MM.1S (cell line): ENCODE measurements around the gene SETBP1.

Experiments
- DNase-seq: peaks from one replicate; pipeline ENCODE4 v3.0.0-alpha.2; 2015
- H2AFZ ChIP-seq: fragments of 300-600 bp; sonication (generic); 2 replicates; pipeline ENCODE4 v1.6.0; 2016; ENCODE audit warnings: antibody characterized with exemption, low read length
- H3F3A ChIP-seq: fragments of 300-600 bp; sonication (generic); 2 replicates; pipeline ENCODE4 v1.6.1; 2016; ENCODE audit warnings: mild to moderate bottlenecking, antibody characterized with exemption, low read length, moderate library complexity, mixed read lengths; ENCODE audit not compliant: insufficient read depth
- H3K27ac ChIP-seq: fragments of 300-600 bp; sonication (generic); 2 replicates; pipeline ENCODE4 v1.5.1; 2016; ENCODE audit warnings: mild to moderate bottlenecking, low read length
- H3K27me3 ChIP-seq: fragments of 300-600 bp; sonication (generic); replicated peaks from 2 replicates; pipeline ENCODE4 v1.6.0; 2016; ENCODE audit warnings: low read length; ENCODE audit not compliant: insufficient read depth
- H3K36me3 ChIP-seq: fragments of 300-600 bp; sonication (generic); replicated peaks from 2 replicates; pipeline ENCODE4 v1.6.1; 2016; ENCODE audit warnings: mild to moderate bottlenecking, low read length, mixed read lengths; ENCODE audit not compliant: insufficient read depth
- H3K4me1 ChIP-seq: fragments of 300-600 bp; sonication (generic); 2 replicates; pipeline ENCODE4 v1.6.1; 2016; ENCODE audit warnings: low read length, mixed read lengths
- H3K4me2 ChIP-seq: fragments of 300-600 bp; sonication (generic); 2 replicates; pipeline ENCODE4 v1.6.0; 2016; ENCODE audit warnings: low read depth, low read length
- H3K4me3 ChIP-seq: fragments of 300-600 bp; sonication (generic); 2 replicates; pipeline ENCODE4 v1.5.1; 2016; ENCODE audit warnings: low read length, mixed read lengths
- H3K79me2 ChIP-seq: fragments of 300-600 bp; sonication (generic); 2 replicates; pipeline ENCODE4 v1.6.1; 2016; ENCODE audit warnings: mixed run types, low read length, mixed read lengths
- H3K9ac ChIP-seq: fragments of 300-600 bp; sonication (generic); 2 replicates; pipeline ENCODE4 v1.6.1; 2016; ENCODE audit warnings: low read length, mixed read lengths
- H3K9me2 ChIP-seq: fragments of 300-600 bp; sonication (generic); replicated peaks from 2 replicates; pipeline ENCODE4 v1.6.1; 2016; ENCODE audit warnings: mild to moderate bottlenecking, low read length, mixed read lengths; ENCODE audit not compliant: insufficient read depth
- H3K9me3 ChIP-seq: fragments of 300-600 bp; sonication (generic); replicated peaks from 2 replicates; pipeline ENCODE4 v1.6.1; 2016; ENCODE audit warnings: mild to moderate bottlenecking, low read length, mixed read lengths; ENCODE audit not compliant: insufficient read depth
- H4K20me1 ChIP-seq: fragments of 300-600 bp; sonication (generic); 2 replicates; pipeline ENCODE4 v1.6.1; 2016; ENCODE audit warnings: mild to moderate bottlenecking, low read length, moderate library complexity, mixed read lengths; ENCODE audit not compliant: insufficient read depth
- EZH2 ChIP-seq: fragments of 300-600 bp; sonication (generic); optimal IDR thresholded peaks from 2 replicates; pipeline ENCODE3; 2017; ENCODE audit warnings: low read depth, mild to moderate bottlenecking, antibody characterized with exemption, low read length, mixed read lengths
- EZH2phosphoT487 ChIP-seq: fragments of 300-600 bp; sonication (generic); IDR thresholded peaks from 2 replicates; pipeline ENCODE4 v1.6.1; 2018; ENCODE audit warnings: antibody characterized with exemption, low read length
- TF ChIP-seq, protein P1 (sequence below): fragments of 300-600 bp; sonication (generic); IDR thresholded peaks from 2 replicates; pipeline ENCODE4 v1.5.1; 2016; ENCODE audit warnings: antibody characterized with exemption, low read length, mixed read lengths

SETBP1 gene

DNA sequence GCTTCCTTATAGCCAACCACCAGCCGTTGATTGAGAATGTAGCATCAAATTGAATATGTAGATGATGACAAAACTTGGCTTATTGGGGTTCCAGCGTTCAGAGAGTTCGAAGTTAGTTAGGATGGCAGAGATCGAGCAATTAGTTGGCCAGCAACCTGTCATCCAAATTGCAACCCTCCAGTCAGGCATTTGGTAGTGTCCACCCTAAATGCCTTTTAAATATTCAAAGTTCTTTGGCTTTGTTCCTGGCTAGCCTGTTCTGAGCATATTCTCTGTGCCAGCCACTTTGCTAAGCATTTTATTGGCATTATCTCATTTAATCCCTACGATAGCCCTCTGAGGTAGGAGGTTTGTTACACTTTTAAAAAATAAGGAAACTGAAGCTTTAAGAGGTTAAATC, 342.8 kb downstream of the SETBP1 start:
- TF ChIP-seq, protein P1, sequence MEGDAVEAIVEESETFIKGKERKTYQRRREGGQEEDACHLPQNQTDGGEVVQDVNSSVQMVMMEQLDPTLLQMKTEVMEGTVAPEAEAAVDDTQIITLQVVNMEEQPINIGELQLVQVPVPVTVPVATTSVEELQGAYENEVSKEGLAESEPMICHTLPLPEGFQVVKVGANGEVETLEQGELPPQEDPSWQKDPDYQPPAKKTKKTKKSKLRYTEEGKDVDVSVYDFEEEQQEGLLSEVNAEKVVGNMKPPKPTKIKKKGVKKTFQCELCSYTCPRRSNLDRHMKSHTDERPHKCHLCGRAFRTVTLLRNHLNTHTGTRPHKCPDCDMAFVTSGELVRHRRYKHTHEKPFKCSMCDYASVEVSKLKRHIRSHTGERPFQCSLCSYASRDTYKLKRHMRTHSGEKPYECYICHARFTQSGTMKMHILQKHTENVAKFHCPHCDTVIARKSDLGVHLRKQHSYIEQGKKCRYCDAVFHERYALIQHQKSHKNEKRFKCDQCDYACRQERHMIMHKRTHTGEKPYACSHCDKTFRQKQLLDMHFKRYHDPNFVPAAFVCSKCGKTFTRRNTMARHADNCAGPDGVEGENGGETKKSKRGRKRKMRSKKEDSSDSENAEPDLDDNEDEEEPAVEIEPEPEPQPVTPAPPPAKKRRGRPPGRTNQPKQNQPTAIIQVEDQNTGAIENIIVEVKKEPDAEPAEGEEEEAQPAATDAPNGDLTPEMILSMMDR: no peak
- TF ChIP-seq EZH2phosphoT487 (no peak), EZH2 (no peak)
- no peak for DNase-seq
- Histone ChIP-seq H4K20me1 (no peaks in the 10 kb centered on the region), H3K27ac (no peak overlapping the region), H3K79me2 (no peaks in the 10 kb centered on the region), H3K36me3 (no peaks in the 10 kb centered on the region), H3K27me3 (no peaks in the 10 kb centered on the region), H2AFZ (no peak overlapping the region), H3F3A (no peaks in the 10 kb centered on the region), H3K9me2 (no peaks in the 10 kb centered on the region), H3K4me2 (no peak overlapping the region), H3K4me3 (no peak overlapping the region), H3K9ac (no peak overlapping the region), H3K4me1 (no peaks in the 10 kb centered on the region), H3K9me3 (no peaks in the 10 kb centered on the region)

DNA sequence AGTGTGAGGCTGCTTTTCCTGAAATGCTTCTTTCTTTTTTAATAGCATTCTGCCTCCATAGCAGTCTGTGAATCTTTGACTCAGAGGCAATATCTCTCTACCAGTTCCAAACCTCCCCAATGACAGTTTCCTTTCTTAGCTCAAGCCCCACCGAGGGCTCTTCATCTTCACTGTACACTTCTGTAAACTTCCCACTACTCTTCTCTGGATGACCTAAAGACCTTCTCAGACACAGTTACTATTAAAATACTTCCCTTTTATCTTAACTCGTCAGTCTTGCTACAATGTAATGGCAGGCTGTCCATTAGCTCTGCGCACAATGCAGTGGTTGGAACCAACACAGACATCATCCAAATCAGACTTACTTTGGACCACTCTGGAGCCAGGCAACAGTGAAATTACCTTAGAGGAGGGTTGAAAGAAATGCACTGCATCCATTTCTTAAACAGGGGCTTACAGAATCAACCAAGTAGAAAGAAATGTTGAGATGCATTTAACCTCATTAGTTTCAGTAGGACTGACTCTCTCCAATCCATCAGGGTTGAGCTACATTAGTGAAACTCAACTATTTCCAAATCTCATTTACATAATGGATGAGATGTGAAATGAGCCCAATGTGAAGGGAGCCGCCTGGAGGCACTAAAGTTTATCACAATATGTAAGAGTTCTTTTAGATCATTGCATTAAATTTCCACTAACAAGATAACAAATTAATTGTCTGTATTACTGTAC, 343.8 kb downstream of the SETBP1 start:
- Histone ChIP-seq H4K20me1 (no peaks in the 10 kb centered on the region), H3K4me3 (no peak overlapping the region), H3K27me3 (no peaks in the 10 kb centered on the region), H3K4me2 (no peak overlapping the region), H3K36me3 (no peaks in the 10 kb centered on the region), H3K9ac (no peak overlapping the region), H2AFZ (no peak overlapping the region), H3K9me3 (no peaks in the 10 kb centered on the region), H3F3A (no peaks in the 10 kb centered on the region), H3K9me2 (no peaks in the 10 kb centered on the region), H3K4me1 (no peaks in the 10 kb centered on the region), H3K79me2 (no peaks in the 10 kb centered on the region), H3K27ac (no peak overlapping the region)
- no peak for DNase-seq
- TF ChIP-seq, protein P1: no peak
- TF ChIP-seq EZH2 (no peak), EZH2phosphoT487 (no peak)

DNA sequence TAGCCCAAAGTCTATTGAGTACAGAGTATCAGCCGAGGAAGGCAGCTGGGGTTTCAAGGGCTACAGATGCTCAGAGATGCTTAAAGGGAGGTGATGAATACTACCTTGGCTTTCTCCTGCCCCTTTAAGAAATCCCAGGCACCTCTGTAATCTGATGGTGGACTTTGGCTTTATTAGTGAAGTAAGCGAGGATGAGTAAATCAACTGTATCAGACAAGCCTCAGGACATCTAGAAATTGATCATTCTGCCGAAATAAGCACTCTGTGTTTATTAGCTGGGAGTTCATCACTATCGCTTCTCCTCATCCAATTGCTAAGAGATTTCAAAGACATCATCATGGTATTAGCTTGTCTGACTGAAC, 344.4 kb downstream of the SETBP1 start:
- H3K27ac ChIP-seq: no peak overlapping the region
- no peaks in the 10 kb centered on the region for H3K27me3 ChIP-seq
- no peak overlapping the region for H3K4me3 ChIP-seq
- H3K9ac ChIP-seq: no peak overlapping the region
- no peaks in the 10 kb centered on the region for H3K9me2 ChIP-seq
- no peak overlapping the region for H3K4me2 ChIP-seq
- H3K4me1 ChIP-seq: no peaks in the 10 kb centered on the region
- H4K20me1 ChIP-seq: no peaks in the 10 kb centered on the region
- no peaks in the 10 kb centered on the region for H3F3A ChIP-seq
- no peaks in the 10 kb centered on the region for H3K9me3 ChIP-seq
- H2AFZ ChIP-seq: no peak overlapping the region
- TF ChIP-seq, protein P1: no peak
- no peak for TF ChIP-seq EZH2
- no peak for DNase-seq
- no peaks in the 10 kb centered on the region for H3K79me2 ChIP-seq
- H3K36me3 ChIP-seq: no peaks in the 10 kb centered on the region
